Osteocyte (in vitro differentiated cells): Measurements from ENCODE around the gene MFSD6L. TPM values are rescaled to one million over a fixed set of nuclear protein-coding genes. Genes with fewer than 3 reads are reported as not detected.

Experiments used
- DNase-seq: peaks from one replicate; pipeline ENCODE4 v3.0.0; 2021; ENCODE audit warnings: mixed read lengths; ENCODE audit not compliant: unreplicated experiment; ENCODE audit errors: extremely low spot score
- H3K27ac Mint-ChIP-seq: one replicate; pipeline ENCODE4 v1.8.0; 2021; ENCODE audit warnings: mild to moderate bottlenecking, mixed read lengths; ENCODE audit not compliant: unreplicated experiment
- H3K27me3 Mint-ChIP-seq: one replicate; pipeline ENCODE4 v1.8.0; 2021; ENCODE audit warnings: mixed read lengths; ENCODE audit not compliant: unreplicated experiment
- H3K36me3 Mint-ChIP-seq: one replicate; pipeline ENCODE4 v1.8.0; 2021; ENCODE audit warnings: mixed read lengths; ENCODE audit not compliant: unreplicated experiment
- H3K4me1 Mint-ChIP-seq: one replicate; pipeline ENCODE4 v1.8.0; 2021; ENCODE audit warnings: mixed read lengths; ENCODE audit not compliant: unreplicated experiment
- H3K4me3 Mint-ChIP-seq: one replicate; pipeline ENCODE4 v1.8.0; 2021; ENCODE audit warnings: mild to moderate bottlenecking, moderate library complexity, mixed read lengths; ENCODE audit not compliant: unreplicated experiment
- H3K9me3 Mint-ChIP-seq: one replicate; pipeline ENCODE4 v1.8.0; 2021; ENCODE audit warnings: mixed read lengths; ENCODE audit not compliant: unreplicated experiment
- total RNA-seq: library from RNA; stranded (reverse); gene quantifications from 2 replicates; pipeline ENCODE4 v1.2.1, GENCODE V29; 2021
- TF ChIP-seq, protein P1 (sequence below): fragments of 200-600 bp; sonication (generic); IDR thresholded peaks from 2 replicates; pipeline ENCODE4 v1.5.0; 2021; ENCODE audit warnings: antibody characterized with exemption, mild to moderate bottlenecking, moderate library complexity

MFSD6L gene
- total RNA-seq, 1 donor from 2014 or later: not detected

DNA sequence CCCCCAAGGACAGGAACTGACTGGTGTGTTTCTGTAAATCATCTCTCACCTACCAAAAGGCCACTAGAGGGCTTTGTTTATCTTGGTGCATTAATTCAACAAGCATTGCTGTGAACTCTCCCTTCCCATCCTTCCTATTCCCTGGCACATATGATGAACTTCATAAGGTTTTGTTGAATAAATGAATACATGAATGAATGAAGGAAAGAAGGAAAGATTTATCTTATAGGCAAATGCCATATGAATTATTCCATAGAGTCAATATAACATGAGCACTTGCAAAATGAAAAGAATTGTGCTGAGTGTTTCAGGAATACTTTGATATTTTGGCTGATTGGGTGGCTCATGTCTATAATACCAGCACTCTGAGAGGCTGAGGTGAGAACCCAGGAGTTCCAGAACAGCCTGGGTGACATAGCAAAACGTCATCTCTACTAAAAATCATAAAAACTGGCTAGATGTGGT is 45.2 kb downstream of the MFSD6L start:
- Mint-ChIP-seq H3K27ac (no peak overlapping the region), H3K4me1 (no peaks in the 10 kb centered on the region)
- DNase-seq: no peak

DNA sequence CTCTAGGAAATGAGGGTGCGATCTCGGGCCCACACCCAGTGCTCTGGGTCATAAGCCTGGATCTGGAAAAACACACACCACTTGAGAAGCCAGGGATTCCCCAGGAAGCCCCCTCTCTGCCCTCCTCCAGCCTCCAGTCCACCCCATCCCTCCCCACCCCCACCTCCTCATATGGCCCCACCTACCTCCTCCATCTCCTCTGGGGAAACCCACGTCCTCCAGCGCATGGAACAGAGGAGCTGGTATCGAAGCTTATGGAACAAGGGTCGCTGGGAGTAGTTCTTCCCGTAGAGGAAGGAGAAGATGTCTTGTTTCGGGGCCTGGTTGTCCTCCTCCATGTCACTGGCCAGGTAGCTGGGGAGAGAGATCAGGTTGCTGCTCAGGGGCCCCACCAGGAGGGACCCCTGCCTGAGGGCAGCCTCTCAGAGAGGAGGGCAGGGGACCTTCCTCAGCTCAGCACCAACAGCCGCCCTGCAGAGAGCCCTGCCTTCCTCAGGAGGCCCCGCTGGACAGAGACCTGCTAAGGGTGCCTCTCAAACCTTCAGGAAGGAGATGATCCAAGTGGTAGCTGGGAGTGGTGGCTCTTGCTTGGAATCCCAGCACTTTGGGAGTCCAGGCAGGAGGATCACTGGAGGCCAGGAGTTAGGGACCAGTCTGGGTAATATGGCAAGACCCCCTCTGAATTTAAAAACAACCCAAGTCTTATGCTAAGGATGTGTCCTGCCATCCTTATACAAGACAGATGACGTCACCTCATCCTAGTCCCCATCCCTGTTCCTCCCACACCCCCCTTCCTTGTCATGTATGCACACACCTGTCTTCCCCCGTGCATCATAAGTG is 45.8 kb downstream of the MFSD6L start:
- DNase-seq: peak; percentile 79
- Mint-ChIP-seq H3K4me1 (no peaks in the 10 kb centered on the region), H3K4me3 (no peak overlapping the region), H3K36me3 (no peaks in the 10 kb centered on the region), H3K9me3 (no peaks in the 10 kb centered on the region), H3K27me3 (peaks cover 55% of the 10 kb centered on the region), H3K27ac (no peak overlapping the region)
- TF ChIP-seq, protein P1, sequence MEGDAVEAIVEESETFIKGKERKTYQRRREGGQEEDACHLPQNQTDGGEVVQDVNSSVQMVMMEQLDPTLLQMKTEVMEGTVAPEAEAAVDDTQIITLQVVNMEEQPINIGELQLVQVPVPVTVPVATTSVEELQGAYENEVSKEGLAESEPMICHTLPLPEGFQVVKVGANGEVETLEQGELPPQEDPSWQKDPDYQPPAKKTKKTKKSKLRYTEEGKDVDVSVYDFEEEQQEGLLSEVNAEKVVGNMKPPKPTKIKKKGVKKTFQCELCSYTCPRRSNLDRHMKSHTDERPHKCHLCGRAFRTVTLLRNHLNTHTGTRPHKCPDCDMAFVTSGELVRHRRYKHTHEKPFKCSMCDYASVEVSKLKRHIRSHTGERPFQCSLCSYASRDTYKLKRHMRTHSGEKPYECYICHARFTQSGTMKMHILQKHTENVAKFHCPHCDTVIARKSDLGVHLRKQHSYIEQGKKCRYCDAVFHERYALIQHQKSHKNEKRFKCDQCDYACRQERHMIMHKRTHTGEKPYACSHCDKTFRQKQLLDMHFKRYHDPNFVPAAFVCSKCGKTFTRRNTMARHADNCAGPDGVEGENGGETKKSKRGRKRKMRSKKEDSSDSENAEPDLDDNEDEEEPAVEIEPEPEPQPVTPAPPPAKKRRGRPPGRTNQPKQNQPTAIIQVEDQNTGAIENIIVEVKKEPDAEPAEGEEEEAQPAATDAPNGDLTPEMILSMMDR: no peak

More for the DNA sequence above, 45.2 kb downstream of the MFSD6L start:
- Mint-ChIP-seq H3K9me3 (no peaks in the 10 kb centered on the region), H3K4me3 (no peak overlapping the region), H3K36me3 (no peaks in the 10 kb centered on the region), H3K27me3 (peaks cover 51% of the 10 kb centered on the region)
- TF ChIP-seq, protein P1: peak; percentile 51

DNA sequence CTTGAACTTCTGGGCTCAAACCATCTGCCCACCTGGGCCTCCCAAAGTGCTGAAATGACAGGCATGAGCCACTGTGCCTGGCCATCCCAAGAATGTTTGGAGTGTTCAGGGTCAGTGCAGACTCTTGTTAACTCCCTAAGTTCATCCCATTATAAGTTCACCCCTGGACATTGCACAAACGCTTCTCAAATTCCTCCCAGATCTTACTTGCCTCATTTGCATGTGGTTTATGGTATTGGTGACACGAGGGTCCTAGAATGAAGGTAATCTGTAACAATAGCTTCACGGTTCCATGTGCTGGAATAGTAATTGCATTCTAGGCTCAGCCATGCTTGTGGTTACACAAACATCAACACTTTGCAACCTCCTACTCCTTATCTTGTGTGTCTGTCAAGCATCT is 49.5 kb downstream of the MFSD6L start:
- H3K4me3 Mint-ChIP-seq: no peak overlapping the region
- TF ChIP-seq, protein P1: no peak

GRCh38 chr17:8747742-8748141 is 51.4 kb downstream of the MFSD6L start:
- peaks cover 35% of the 10 kb centered on the region for H3K27me3 Mint-ChIP-seq
- peaks cover 8% of the 10 kb centered on the region for H3K4me1 Mint-ChIP-seq
- H3K4me3 Mint-ChIP-seq: no peak overlapping the region
- DNase-seq: no peak
- H3K9me3 Mint-ChIP-seq: no peaks in the 10 kb centered on the region
- no peak overlapping the region for H3K27ac Mint-ChIP-seq
- no peaks in the 10 kb centered on the region for H3K36me3 Mint-ChIP-seq
- TF ChIP-seq, protein P1: no peak

More for the DNA sequence above, 49.5 kb downstream of the MFSD6L start:
- Mint-ChIP-seq H3K4me1 (peaks cover 8% of the 10 kb centered on the region), H3K9me3 (no peaks in the 10 kb centered on the region), H3K36me3 (no peaks in the 10 kb centered on the region), H3K27ac (no peak overlapping the region), H3K27me3 (peaks cover 41% of the 10 kb centered on the region)
- no peak for DNase-seq

Other genes with a start within 250 kb of the MFSD6L start
- 99.6 and 110 TPM in 2 replicates for gene MYH10, start 168.6 kb downstream of the MFSD6L start, total RNA-seq
- not detected in 2 replicates for gene CCDC42, start 54.5 kb downstream of the MFSD6L start, total RNA-seq
- gene SPDYE4, start 40.8 kb downstream of the MFSD6L start, total RNA-seq: not detected in 2 replicates
- gene PIK3R6, start 68.3 kb upstream of the MFSD6L start, total RNA-seq: not detected in 2 replicates
- gene PIK3R5, start 166.3 kb upstream of the MFSD6L start, total RNA-seq: not detected in 2 replicates
- gene NTN1, start 222.1 kb upstream of the MFSD6L start, total RNA-seq: 19.9 and 21.4 TPM in 2 replicates